NT2/D1 (cell line): ENCODE results near the gene HPCAL1.

Experiments used
- SUZ12 ChIP-seq: IDR thresholded peaks from 2 replicates; pipeline ENCODE4 v1.6.1; 2011; ENCODE audit not compliant: insufficient read length, insufficient read depth; ENCODE audit errors: extremely low read depth
- YY1 ChIP-seq: IDR thresholded peaks from 2 replicates; pipeline ENCODE4 v1.6.1; 2011; ENCODE audit not compliant: insufficient read length, insufficient read depth
- ZNF274 ChIP-seq: IDR thresholded peaks from 2 replicates; pipeline ENCODE4 v1.6.1; 2011; ENCODE audit warnings: mild to moderate bottlenecking, low read depth, low read length

GRCh38 chr2:10399358-10399757 is 96.7 kb downstream of the HPCAL1 start:
- no peak for TF ChIP-seq SUZ12
- TF ChIP-seq ZNF274 = no peak
- TF ChIP-seq YY1 = no peak
